GM21723 (cell line): ENCODE results near the gene PLEKHS1.

Experiments used
- ATAC-seq: cut with Tn5 transposase; IDR thresholded peaks from one replicate; pipeline ENCODE4 v1.9.1; 2021; ENCODE audit warnings: mild to moderate bottlenecking, moderate library complexity; ENCODE audit not compliant: unreplicated experiment

Gene PLEKHS1

GRCh38 chr10:113751181-113751732 is at the start of gene PLEKHS1:
Gene PLEKHS1 (plus strand): TSS chr10:113751682. CDS start chr10:113755278, 3,596 bp downstream.
- ATAC-seq = no peak

GRCh38 chr10:113704637-113705343 is 46.7 kb upstream of the PLEKHS1 start:
- no peak for ATAC-seq

- ATAC-seq = no peak
These were observed 46.2 kb upstream of the PLEKHS1 start for GRCh38 chr10:113705344-113705652.

- no peak for ATAC-seq
These were observed 44.9 kb upstream of the PLEKHS1 start for GRCh38 chr10:113706623-113707022.

GRCh38 chr10:113708640-113709039 is 42.8 kb upstream of the PLEKHS1 start:
- no peak for ATAC-seq

- ATAC-seq = no peak
These were observed 42.2 kb upstream of the PLEKHS1 start for GRCh38 chr10:113709221-113709838.

GRCh38 chr10:113711142-113711541 is 40.3 kb upstream of the PLEKHS1 start:
- no peak for ATAC-seq

GRCh38 chr10:113712024-113712423 is 39.5 kb upstream of the PLEKHS1 start:
- ATAC-seq = no peak

GRCh38 chr10:113712755-113713639 is 38.5 kb upstream of the PLEKHS1 start:
- ATAC-seq = no peak

GRCh38 chr10:113713640-113713982 is 37.9 kb upstream of the PLEKHS1 start:
- ATAC-seq = no peak

GRCh38 chr10:113716109-113716910 is 35.2 kb upstream of the PLEKHS1 start:
- no peak for ATAC-seq

GRCh38 chr10:113718969-113719822 is 32.3 kb upstream of the PLEKHS1 start:
- ATAC-seq = no peak

GRCh38 chr10:113720386-113720785 is 31.1 kb upstream of the PLEKHS1 start:
- ATAC-seq = no peak

GRCh38 chr10:113732160-113732881 is 19.2 kb upstream of the PLEKHS1 start:
- ATAC-seq = no peak

GRCh38 chr10:113732966-113733365 is 18.5 kb upstream of the PLEKHS1 start:
- no peak for ATAC-seq

GRCh38 chr10:113733635-113734034 is 17.8 kb upstream of the PLEKHS1 start:
- ATAC-seq = no peak

- no peak for ATAC-seq
These were observed 15.6 kb upstream of the PLEKHS1 start for GRCh38 chr10:113735913-113736312.

- ATAC-seq = no peak
These were observed 14.9 kb upstream of the PLEKHS1 start for GRCh38 chr10:113736576-113736975.

GRCh38 chr10:113739031-113739430 is 12.5 kb upstream of the PLEKHS1 start:
- no peak for ATAC-seq
